ENCODE data around the gene IKZF2. TPM values are rescaled to one million over a fixed set of nuclear protein-coding genes. Genes with fewer than 3 reads are reported as not detected.

IKZF2 gene
- total RNA-seq, 1 donor from 2014 or later: 9.2 TPM

GRCh38 chr2:213148572-213149261 is 2.7 kb downstream of the IKZF2 start:
- Mint-ChIP-seq H3K4me1 (ENCODE audit: low read depth) (peaks cover 67% of the 10 kb centered on the region), H3K36me3 (ENCODE audit: low read depth) (no peaks in the 10 kb centered on the region), H3K27me3 (ENCODE audit: low read depth) (no peaks in the 10 kb centered on the region), H3K4me3 (ENCODE audit: unreplicated experiment) (peak overlapping the region; percentile 88), H3K27ac (ENCODE audit: unreplicated experiment) (peak overlapping the region; percentile 24), H3K9me3 (ENCODE audit: low read depth) (no peaks in the 10 kb centered on the region)
- DNase-seq (ENCODE audit: low spot score): no peak
- peak; percentile 26 for TF ChIP-seq CTCF (IDR thresholded peaks at IDR 0.05)

GRCh38 chr2:213147538-213147937 is 3.9 kb downstream of the IKZF2 start:
- Mint-ChIP-seq H3K27ac (ENCODE audit: unreplicated experiment) (no peak overlapping the region), H3K4me3 (ENCODE audit: unreplicated experiment) (no peak overlapping the region), H3K9me3 (ENCODE audit: low read depth) (no peaks in the 10 kb centered on the region), H3K4me1 (ENCODE audit: low read depth) (peaks cover 55% of the 10 kb centered on the region), H3K27me3 (ENCODE audit: low read depth) (no peaks in the 10 kb centered on the region), H3K36me3 (ENCODE audit: low read depth) (no peaks in the 10 kb centered on the region)
- no peak for TF ChIP-seq CTCF (IDR thresholded peaks at IDR 0.05)
- no peak for DNase-seq (ENCODE audit: low spot score)

GRCh38 chr2:213145715-213146242 is 5.6 kb downstream of the IKZF2 start:
- H3K27me3 Mint-ChIP-seq (ENCODE audit: low read depth): no peaks in the 10 kb centered on the region
- no peak overlapping the region for H3K27ac Mint-ChIP-seq (ENCODE audit: unreplicated experiment)
- TF ChIP-seq CTCF (IDR thresholded peaks at IDR 0.05): no peak
- no peaks in the 10 kb centered on the region for H3K36me3 Mint-ChIP-seq (ENCODE audit: low read depth)
- H3K4me3 Mint-ChIP-seq (ENCODE audit: unreplicated experiment): no peak overlapping the region
- DNase-seq (ENCODE audit: low spot score): no peak
- no peaks in the 10 kb centered on the region for H3K9me3 Mint-ChIP-seq (ENCODE audit: low read depth)
- peaks cover 51% of the 10 kb centered on the region for H3K4me1 Mint-ChIP-seq (ENCODE audit: low read depth)

GRCh38 chr2:213137064-213137463 is 14.3 kb downstream of the IKZF2 start:
- no peak overlapping the region for H3K27ac Mint-ChIP-seq (ENCODE audit: unreplicated experiment)
- DNase-seq (ENCODE audit: low spot score): no peak
- no peaks in the 10 kb centered on the region for H3K27me3 Mint-ChIP-seq (ENCODE audit: low read depth)
- no peak overlapping the region for H3K4me3 Mint-ChIP-seq (ENCODE audit: unreplicated experiment)
- H3K4me1 Mint-ChIP-seq (ENCODE audit: low read depth): no peaks in the 10 kb centered on the region
- no peaks in the 10 kb centered on the region for H3K36me3 Mint-ChIP-seq (ENCODE audit: low read depth)
- no peak for TF ChIP-seq CTCF (IDR thresholded peaks at IDR 0.05)
- no peaks in the 10 kb centered on the region for H3K9me3 Mint-ChIP-seq (ENCODE audit: low read depth)

GRCh38 chr2:213129311-213129710 is 22.1 kb downstream of the IKZF2 start:
- Mint-ChIP-seq H3K4me3 (ENCODE audit: unreplicated experiment) (no peak overlapping the region), H3K4me1 (ENCODE audit: low read depth) (peaks cover 13% of the 10 kb centered on the region), H3K27ac (ENCODE audit: unreplicated experiment) (no peak overlapping the region), H3K9me3 (ENCODE audit: low read depth) (no peaks in the 10 kb centered on the region), H3K27me3 (ENCODE audit: low read depth) (no peaks in the 10 kb centered on the region), H3K36me3 (ENCODE audit: low read depth) (peaks cover 5% of the 10 kb centered on the region)
- no peak for TF ChIP-seq CTCF (IDR thresholded peaks at IDR 0.05)
- DNase-seq (ENCODE audit: low spot score): no peak
